ENCODE results near the gene DEFB108B.
"Not testable (repeated sequence)": the region's sequence is repeated elsewhere in the genome, so short reads cannot be mapped to it uniquely, and the experiment has no call there.

- not testable (repeated sequence) for TF ChIP-seq POLR2A (IDR thresholded peaks at IDR 0.05); CTCF (IDR thresholded peaks at IDR 0.05); POLR2AphosphoS5 (IDR thresholded peaks at IDR 0.05; ENCODE audit: insufficient read depth in 1 of 2, low read depth in 1 of 2)
Measured at GRCh38 chr11:71842720-71843119, 9.7 kb downstream of the DEFB108B start.
